HepG2 (cell line): ENCODE results near the gene CDC42EP4. TPM values are rescaled to one million over a fixed set of nuclear protein-coding genes. Genes with fewer than 3 reads are reported as not detected.

Source experiments
- ARHGAP35 ChIP-seq: sonication (generic); formaldehyde crosslinking; IDR thresholded peaks from 2 replicates; pipeline ENCODE4 v1.9.0; 2022; ENCODE audit warnings: mild to moderate bottlenecking, inconsistent platforms, moderate library complexity, missing genetic modification reagents, borderline replicate concordance
- CBX1 ChIP-seq: IDR thresholded peaks from one replicate; pipeline ENCODE4 v1.6.1; 2016; ENCODE audit warnings: antibody characterized with exemption, low read depth
- CHD4 ChIP-seq: fragments of 200-600 bp; sonication (generic); IDR thresholded peaks from 2 replicates; pipeline ENCODE4 v1.7.0; 2017; ENCODE audit warnings: mild to moderate bottlenecking, low read length, borderline replicate concordance
- JUN ChIP-seq: sonication (generic); formaldehyde crosslinking; IDR thresholded peaks from 2 replicates; pipeline ENCODE4 v1.4.0; 2020; ENCODE audit warnings: mild to moderate bottlenecking, missing genetic modification reagents
- KAT8 ChIP-seq: IDR thresholded peaks from 2 replicates; pipeline ENCODE4 v1.6.1; 2016; ENCODE audit warnings: missing genetic modification reagents, missing compliant biosample characterization
- KDM5A ChIP-seq: fragments of 200-600 bp; sonication (generic); IDR thresholded peaks from 2 replicates; pipeline ENCODE4 v1.7.0; 2018; ENCODE audit warnings: antibody characterized with exemption, mild to moderate bottlenecking, low read length, borderline replicate concordance
- KDM5B ChIP-seq: sonication (generic); formaldehyde crosslinking; IDR thresholded peaks from 2 replicates; pipeline ENCODE4 v1.4.0; 2020; ENCODE audit warnings: missing genetic modification reagents, mild to moderate bottlenecking, borderline replicate concordance
- LBX2 ChIP-seq: sonication (generic); formaldehyde crosslinking; IDR thresholded peaks from 2 replicates; pipeline ENCODE4 v1.5.0; 2020; ENCODE audit warnings: missing genetic modification reagents, mild to moderate bottlenecking, borderline replicate concordance
- MXD4 ChIP-seq: IDR thresholded peaks from 2 replicates; pipeline ENCODE4 v1.6.1; 2016; ENCODE audit warnings: mild to moderate bottlenecking, missing biosample characterization, missing genetic modification reagents
- NR2F2 ChIP-seq: IDR thresholded peaks from 2 replicates; pipeline ENCODE4 v1.6.1; 2012; ENCODE audit warnings: low read depth, inconsistent platforms, borderline replicate concordance
- PPARG ChIP-seq: conservative IDR thresholded peaks from 2 replicates; pipeline ENCODE4 v1.6.1; 2016; ENCODE audit warnings: missing biosample characterization, missing genetic modification reagents
- RBAK ChIP-seq: sonication (generic); formaldehyde crosslinking; IDR thresholded peaks from 2 replicates; pipeline ENCODE4 v1.5.1; 2020; ENCODE audit warnings: mild to moderate bottlenecking, missing genetic modification reagents
- SALL2 ChIP-seq: sonication (generic); formaldehyde crosslinking; IDR thresholded peaks from 2 replicates; pipeline ENCODE4 v1.8.1; 2023; ENCODE audit warnings: mild to moderate bottlenecking, missing genetic modification reagents, inconsistent platforms
- TARDBP ChIP-seq: sonication (generic); formaldehyde crosslinking; IDR thresholded peaks from 2 replicates; pipeline ENCODE4 v1.8.0; 2022; ENCODE audit warnings: mild to moderate bottlenecking, missing genetic modification reagents
- YEATS2 ChIP-seq: sonication (generic); formaldehyde crosslinking; IDR thresholded peaks from 2 replicates; pipeline ENCODE4 v1.4.0; 2020; ENCODE audit warnings: missing genetic modification reagents, borderline replicate concordance
- ZNF124 ChIP-seq: sonication (generic); formaldehyde crosslinking; IDR thresholded peaks from 2 replicates; pipeline ENCODE4 v1.4.0; 2020; ENCODE audit warnings: missing genetic modification reagents
- ZNF280B ChIP-seq: sonication (generic); formaldehyde crosslinking; IDR thresholded peaks from 2 replicates; pipeline ENCODE4 v1.5.0; 2020; ENCODE audit warnings: missing genetic modification reagents, mild to moderate bottlenecking, borderline replicate concordance
- ZNF333 ChIP-seq: sonication (generic); formaldehyde crosslinking; IDR thresholded peaks from 2 replicates; pipeline ENCODE4 v1.4.0; 2020; ENCODE audit warnings: mild to moderate bottlenecking, missing genetic modification reagents, borderline replicate concordance
- ZNF335 ChIP-seq: sonication (generic); formaldehyde crosslinking; IDR thresholded peaks from 2 replicates; pipeline ENCODE4 v1.4.0; 2020; ENCODE audit warnings: missing genetic modification reagents
- ZNF451 ChIP-seq: sonication (generic); formaldehyde crosslinking; IDR thresholded peaks from 2 replicates; pipeline ENCODE4 v1.5.0; 2020; ENCODE audit warnings: mild to moderate bottlenecking, missing genetic modification reagents
- ZNF564 ChIP-seq: sonication (generic); formaldehyde crosslinking; IDR thresholded peaks from 2 replicates; pipeline ENCODE4 v1.8.1; 2023; ENCODE audit warnings: mild to moderate bottlenecking, missing genetic modification reagents
- ZNF720 ChIP-seq: sonication (generic); formaldehyde crosslinking; IDR thresholded peaks from 2 replicates; pipeline ENCODE4 v1.4.0; 2020; ENCODE audit warnings: missing genetic modification reagents
- ZNF816 ChIP-seq: sonication (generic); formaldehyde crosslinking; IDR thresholded peaks from 2 replicates; pipeline ENCODE4 v1.8.0; 2022; ENCODE audit warnings: missing genetic modification reagents, mild to moderate bottlenecking, borderline replicate concordance
- polyA plus RNA-seq, 8 experiments: library from polyadenylated mRNA; depleted of rRNA in 3 of 8; stranded (reverse) in 7 of 8; unstranded in 1 of 8; fragments of >200 nt; fragmentation: Illumina TruSeq in 4 of 8; extraction: Trizol in 4 of 8; gene quantifications; 2 replicates each; pipeline versions ENCODE4 v1.2.1 to v1.2.3, GENCODE V29; 2011 to 2016; ENCODE audit warnings: low read depth in 4 of 8, missing spikeins in 1 of 8, mixed read lengths in 1 of 8; ENCODE audit not compliant: insufficient read depth in 1 of 8
- total RNA-seq, 5 experiments: library from RNA; depleted of rRNA; stranded (reverse); fragments of >200 nt; fragmentation: Illumina TruSeq; extraction: Trizol; gene quantifications; 2 replicates each; pipeline ENCODE4 v1.2.3, GENCODE V29; 2016; ENCODE audit warnings: low read depth in 1 of 5
- TF ChIP-seq, protein P1 (sequence below): sonication (generic); formaldehyde crosslinking; IDR thresholded peaks from 2 replicates; pipeline ENCODE4 v1.9.0; 2022; ENCODE audit warnings: missing genetic modification reagents, mild to moderate bottlenecking, borderline replicate concordance
- TF ChIP-seq, protein P2 (sequence below): sonication (generic); formaldehyde crosslinking; IDR thresholded peaks from 2 replicates; pipeline ENCODE4 v1.8.0; 2022; ENCODE audit warnings: mild to moderate bottlenecking, missing genetic modification reagents; ENCODE audit not compliant: insufficient replicate concordance

The CDC42EP4 gene
- total and polyA plus RNA-seq, 2 of the 13 experiments (the other 11 are each of a cell fraction or from before 2014, with no cell fraction given): 19.0 to 54.0 TPM

DNA sequence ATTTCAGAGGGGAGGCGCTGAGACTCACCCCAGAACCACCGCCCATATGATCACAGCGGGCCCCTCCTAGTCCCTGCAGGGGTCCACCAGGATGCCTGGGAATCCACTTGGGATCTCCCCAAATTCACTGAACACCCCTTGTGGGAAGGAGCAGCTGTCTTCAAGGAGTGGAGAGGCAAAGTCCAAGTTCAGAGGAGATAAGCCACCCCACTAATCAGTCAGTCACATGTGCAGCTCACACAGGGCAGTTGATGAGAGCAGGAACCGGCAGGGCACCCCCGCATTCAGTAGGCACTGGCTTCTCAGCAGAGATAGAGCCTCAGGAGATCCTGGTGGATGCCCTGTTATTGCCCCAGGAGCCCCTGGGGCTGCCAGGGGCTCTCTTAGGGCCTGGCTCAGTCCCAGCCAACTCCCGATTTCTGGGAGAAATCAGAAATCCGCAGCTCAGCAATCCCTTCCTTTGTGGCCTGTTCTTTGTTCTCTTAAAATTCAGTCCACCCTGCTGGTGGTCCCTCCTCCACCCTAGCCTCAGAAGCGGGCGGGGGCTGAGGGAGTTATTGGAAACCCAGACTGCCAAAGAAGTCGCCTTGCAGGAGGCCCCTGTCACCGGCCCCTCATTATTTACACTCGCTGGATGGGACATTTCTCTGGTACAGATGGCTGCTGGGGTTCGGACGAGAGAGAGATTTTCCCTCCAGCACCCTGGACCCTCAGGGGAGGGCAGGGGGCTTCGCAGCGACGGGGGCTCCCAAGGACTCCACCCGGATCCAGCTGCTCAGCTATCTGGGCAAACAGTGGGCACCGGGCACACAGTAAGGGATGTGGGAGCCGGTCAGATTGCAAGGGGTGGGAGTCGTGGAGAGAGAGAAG lies 1.8 kb downstream of the CDC42EP4 start (continued):
- TF ChIP-seq MXD4 (CRISPR knock-in tag) (no peak), ZNF333 (CRISPR knock-in tag) (peak; percentile 70), ARHGAP35 (CRISPR knock-in tag) (no peak), LBX2 (no peak), JUN (CRISPR knock-in tag) (no peak), CHD4 (peak; percentile 37; the same call in 1 of the 2 replicates), PPARG (no peak), ZNF124 (no peak), ZNF816 (CRISPR knock-in tag) (no peak), ZNF335 (CRISPR knock-in tag) (no peak), SALL2 (no peak), ZNF451 (CRISPR knock-in tag) (no peak), ZNF564 (CRISPR knock-in tag) (no peak), CBX1 (no peak), KAT8 (CRISPR knock-in tag) (0 out of 2 replicates have a peak, but pooled peaks have one; percentile 6), KDM5B (CRISPR knock-in tag) (no peak; the same call in none of the 2 replicates), RBAK (CRISPR knock-in tag) (no peak), ZNF280B (CRISPR knock-in tag) (peak; percentile 3; the same call in 1 of the 2 replicates), YEATS2 (CRISPR knock-in tag) (no peak; the same call in 1 of the 2 replicates), ZNF720 (CRISPR knock-in tag) (no peak), KDM5A (peak; percentile 45; the same call in 1 of the 2 replicates), TARDBP (no peak), NR2F2 (no peak)
- TF ChIP-seq, protein P1, sequence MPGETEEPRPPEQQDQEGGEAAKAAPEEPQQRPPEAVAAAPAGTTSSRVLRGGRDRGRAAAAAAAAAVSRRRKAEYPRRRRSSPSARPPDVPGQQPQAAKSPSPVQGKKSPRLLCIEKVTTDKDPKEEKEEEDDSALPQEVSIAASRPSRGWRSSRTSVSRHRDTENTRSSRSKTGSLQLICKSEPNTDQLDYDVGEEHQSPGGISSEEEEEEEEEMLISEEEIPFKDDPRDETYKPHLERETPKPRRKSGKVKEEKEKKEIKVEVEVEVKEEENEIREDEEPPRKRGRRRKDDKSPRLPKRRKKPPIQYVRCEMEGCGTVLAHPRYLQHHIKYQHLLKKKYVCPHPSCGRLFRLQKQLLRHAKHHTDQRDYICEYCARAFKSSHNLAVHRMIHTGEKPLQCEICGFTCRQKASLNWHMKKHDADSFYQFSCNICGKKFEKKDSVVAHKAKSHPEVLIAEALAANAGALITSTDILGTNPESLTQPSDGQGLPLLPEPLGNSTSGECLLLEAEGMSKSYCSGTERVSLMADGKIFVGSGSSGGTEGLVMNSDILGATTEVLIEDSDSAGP (CRISPR knock-in tag): no peak
- TF ChIP-seq, protein P2, sequence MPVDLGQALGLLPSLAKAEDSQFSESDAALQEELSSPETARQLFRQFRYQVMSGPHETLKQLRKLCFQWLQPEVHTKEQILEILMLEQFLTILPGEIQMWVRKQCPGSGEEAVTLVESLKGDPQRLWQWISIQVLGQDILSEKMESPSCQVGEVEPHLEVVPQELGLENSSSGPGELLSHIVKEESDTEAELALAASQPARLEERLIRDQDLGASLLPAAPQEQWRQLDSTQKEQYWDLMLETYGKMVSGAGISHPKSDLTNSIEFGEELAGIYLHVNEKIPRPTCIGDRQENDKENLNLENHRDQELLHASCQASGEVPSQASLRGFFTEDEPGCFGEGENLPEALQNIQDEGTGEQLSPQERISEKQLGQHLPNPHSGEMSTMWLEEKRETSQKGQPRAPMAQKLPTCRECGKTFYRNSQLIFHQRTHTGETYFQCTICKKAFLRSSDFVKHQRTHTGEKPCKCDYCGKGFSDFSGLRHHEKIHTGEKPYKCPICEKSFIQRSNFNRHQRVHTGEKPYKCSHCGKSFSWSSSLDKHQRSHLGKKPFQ: peak; percentile 62
